SK-N-SH (cell line): ENCODE results near the gene SOCS7. TPM values are rescaled to one million over a fixed set of nuclear protein-coding genes. Genes with fewer than 3 reads are reported as not detected.

Experiments
- CTCF ChIA-PET: fragments of 300-600, 350-600 bp; formaldehyde crosslinking; extraction: SDS; loops from one replicate; lab custom pipeline; 2021; lab: Yijun Ruan, JAX
- POLR2A ChIA-PET: fragments of 350-600 bp; sonication (Branson Sonifier 250); formaldehyde crosslinking; extraction: SDS; loops from one replicate; lab custom pipeline; 2020; ENCODE audit warnings: antibody characterized with exemption, inconsistent platforms; lab: Yijun Ruan, JAX
- DNase-seq: peaks from one replicate; pipeline ENCODE4 v3.0.0; 2012
- H2AFZ ChIP-seq: fragments of 200-600 bp; sonication (generic); 2 replicates; pipeline ENCODE4 v1.8.1; 2016; ENCODE audit warnings: antibody characterized with exemption, mild to moderate bottlenecking, low read depth
- H3F3A ChIP-seq: fragments of 200-600 bp; sonication (generic); replicated peaks from 2 replicates; pipeline ENCODE3; 2016; ENCODE audit warnings: antibody characterized with exemption, mild to moderate bottlenecking; ENCODE audit not compliant: insufficient read depth
- H3K27ac ChIP-seq, 2 experiments: fragments of 200-500 bp in 1 of 2; fragments of 200-600 bp in 1 of 2; sonication (Bioruptor generic) in 1 of 2; sonication (generic), shearing (Covaris generic) in 1 of 2; 2 replicates each; pipeline versions ENCODE4 v1.5.1 to v1.6.1; 2014 to 2016; ENCODE audit warnings: low read depth in 2 of 2, inconsistent platforms in 1 of 2, low read length in 1 of 2, mild to moderate bottlenecking in 1 of 2, mixed read lengths in 1 of 2
- H3K27me3 ChIP-seq: fragments of 200-600 bp; sonication (generic), shearing (Covaris generic); 2 replicates; pipeline ENCODE4 v1.6.1; 2016; ENCODE audit warnings: mixed run types; ENCODE audit not compliant: insufficient read depth
- H3K36me3 ChIP-seq, 2 experiments: fragments of 200-500 bp in 1 of 2; fragments of 200-600 bp in 1 of 2; sonication (Bioruptor generic) in 1 of 2; sonication (generic) in 1 of 2; replicated peaks in 1 of 2; 2 replicates each; pipeline versions ENCODE3 to v1.5.1; 2014 to 2016; ENCODE audit warnings: low read length in 1 of 2, mild to moderate bottlenecking in 1 of 2; ENCODE audit not compliant: insufficient read depth in 2 of 2, control insufficient read depth in 1 of 2
- H3K4me1 ChIP-seq, 2 experiments: fragments of 200-500 bp in 1 of 2; fragments of 200-600 bp in 1 of 2; sonication (Bioruptor generic) in 1 of 2; sonication (generic), shearing (Covaris generic) in 1 of 2; 2 replicates each; pipeline versions ENCODE4 v1.5.1 to v1.6.1; 2014 to 2016; ENCODE audit warnings: low read depth in 1 of 2, low read length in 1 of 2, mixed run types in 1 of 2; ENCODE audit not compliant: insufficient read depth in 2 of 2, control insufficient read depth in 1 of 2
- H3K4me2 ChIP-seq: fragments of 200-600 bp; sonication (generic), shearing (Covaris generic); 2 replicates; pipeline ENCODE4 v1.6.1; 2017; ENCODE audit warnings: mixed run types
- H3K4me3 ChIP-seq, 2 experiments: fragments of 200-500 bp in 1 of 2; fragments of 200-600 bp in 1 of 2; sonication (Bioruptor generic) in 1 of 2; sonication (generic), shearing (Covaris generic) in 1 of 2; 2 replicates each; pipeline versions ENCODE4 v1.5.1 to v1.8.1; 2014 to 2016; ENCODE audit warnings: low read depth in 2 of 2, inconsistent platforms in 1 of 2, low read length in 1 of 2, mild to moderate bottlenecking in 1 of 2, mixed read lengths in 1 of 2, moderate library complexity in 1 of 2
- H3K79me2 ChIP-seq: fragments of 200-600 bp; sonication (generic); 2 replicates; pipeline ENCODE4 v1.8.1; 2017; ENCODE audit warnings: mild to moderate bottlenecking; ENCODE audit not compliant: insufficient read depth
- H3K9ac ChIP-seq: fragments of 200-600 bp; sonication (generic); 2 replicates; pipeline ENCODE4 v1.6.1; 2017; ENCODE audit warnings: mixed run types
- H3K9me2 ChIP-seq: fragments of 200-600 bp; sonication (generic); 2 replicates; pipeline ENCODE4 v1.6.1; 2017; ENCODE audit warnings: mixed run types
- H3K9me3 ChIP-seq: fragments of 200-600 bp; sonication (generic); 2 replicates; pipeline ENCODE4 v1.6.1; 2017; ENCODE audit warnings: mixed run types, mild to moderate bottlenecking, moderate library complexity
- H4K20me1 ChIP-seq: fragments of 200-600 bp; sonication (generic); 2 replicates; pipeline ENCODE4 v1.6.1; 2017; ENCODE audit warnings: mild to moderate bottlenecking, mixed run types; ENCODE audit not compliant: insufficient read depth
- CHD2 ChIP-seq: fragments of 150-350 bp; IDR thresholded peaks from 2 replicates; pipeline ENCODE4 v1.6.1; 2018; ENCODE audit warnings: low read length; ENCODE audit not compliant: partially characterized antibody
- CTCF ChIP-seq: fragments of 200-600 bp; sonication (generic); IDR thresholded peaks from 2 replicates; pipeline ENCODE4 v1.6.1; 2017; ENCODE audit warnings: antibody characterized with exemption, mild to moderate bottlenecking, moderate library complexity
- EP300 ChIP-seq, 2 experiments: IDR thresholded peaks; 2 replicates each; pipeline versions ENCODE4 v1.4.0 to v1.6.1; 2012; ENCODE audit warnings: borderline replicate concordance in 1 of 2, low read depth in 1 of 2, low read length in 1 of 2
- EZH2phosphoT487 ChIP-seq: fragments of 200-600 bp; sonication (generic); IDR thresholded peaks from 2 replicates; pipeline ENCODE4 v1.6.1; 2017; ENCODE audit warnings: low read depth, mixed run types, mild to moderate bottlenecking, antibody characterized with exemption, moderate library complexity, borderline replicate concordance
- FOXJ3 ChIP-seq: sonication (generic); formaldehyde crosslinking; IDR thresholded peaks from 2 replicates; pipeline ENCODE4 v1.5.1; 2020; ENCODE audit warnings: mild to moderate bottlenecking, missing genetic modification reagents
- FOXM1 ChIP-seq: IDR thresholded peaks from 2 replicates; pipeline ENCODE4 v1.4.0; 2012; ENCODE audit warnings: low read depth, mild to moderate bottlenecking
- JUND ChIP-seq: IDR thresholded peaks from 2 replicates; pipeline ENCODE4 v1.4.0; 2012
- MAX ChIP-seq: IDR thresholded peaks from 2 replicates; pipeline ENCODE4 v1.4.0; 2012; ENCODE audit warnings: low read depth
- MEF2A ChIP-seq: IDR thresholded peaks from 2 replicates; pipeline ENCODE4 v1.4.0; 2012; ENCODE audit warnings: low read depth, borderline replicate concordance
- NRF1 ChIP-seq: IDR thresholded peaks from 2 replicates; pipeline ENCODE4 v1.6.1; 2012; ENCODE audit warnings: low read depth, mild to moderate bottlenecking, low read length
- PBX3 ChIP-seq: IDR thresholded peaks from 2 replicates; pipeline ENCODE4; 2012
- RAD21 ChIP-seq: IDR thresholded peaks from 2 replicates; pipeline ENCODE4 v1.6.1; 2012; ENCODE audit warnings: mild to moderate bottlenecking, low read length
- RCOR1 ChIP-seq: fragments of 150-350 bp; IDR thresholded peaks from 2 replicates; pipeline ENCODE4 v1.6.1; 2017; ENCODE audit warnings: antibody characterized with exemption, low read length
- SIN3A ChIP-seq: IDR thresholded peaks from 2 replicates; pipeline ENCODE4 v1.6.1; 2012; ENCODE audit warnings: low read depth, mild to moderate bottlenecking, low read length, moderate library complexity, borderline replicate concordance
- SMC3 ChIP-seq: IDR thresholded peaks from 2 replicates; pipeline ENCODE4 v1.6.1; 2012; ENCODE audit warnings: low read depth, low read length, improper control_type of control experiment
- TAF1 ChIP-seq: IDR thresholded peaks from 2 replicates; pipeline ENCODE4 v1.6.1; 2012; ENCODE audit warnings: low read depth, mild to moderate bottlenecking, low read length, moderate library complexity, borderline replicate concordance
- TCF12 ChIP-seq: IDR thresholded peaks from 2 replicates; pipeline ENCODE4 v1.4.0; 2012
- TEAD4 ChIP-seq: IDR thresholded peaks from 2 replicates; pipeline ENCODE4 v1.4.0; 2012; ENCODE audit warnings: mild to moderate bottlenecking, borderline replicate concordance; ENCODE audit not compliant: insufficient read depth
- USF1 ChIP-seq: IDR thresholded peaks from 2 replicates; pipeline ENCODE4 v1.4.0; 2012; ENCODE audit warnings: low read depth, borderline replicate concordance
- USF2 ChIP-seq: fragments of 150-350 bp; IDR thresholded peaks from 2 replicates; pipeline ENCODE4 v1.6.1; 2017; ENCODE audit warnings: antibody characterized with exemption, low read length, low read depth, borderline replicate concordance
- WGBS: methylation state at CpG from one replicate; pipeline ENCODE4 v1.1.6; 2017; ENCODE audit warnings: low lambda C conversion rate; 5-methylcytosine and 5-hydroxymethylcytosine counted together
- polyA plus RNA-seq, 3 experiments: library from polyadenylated mRNA; depleted of rRNA; stranded (reverse); fragments of >200 nt; gene quantifications; 2 replicates each; pipeline ENCODE4 v1.2.3, GENCODE V29; 2012

SOCS7 gene
- polyA plus RNA-seq, 1 of the 3 experiments (the other 2 are of a cell fraction), result 7.4 TPM

GRCh38 chr17:38361694-38362465 is 10.2 kb downstream of the SOCS7 start:
- ChIA-PET CTCF (interaction anchor here (0.8 to 4.1 kb wide), 3 partner anchors 8 to 13 kb away, joined by 3 to 26 read pairs (median 14); no protein-coding TSS in a partner anchor), POLR2A (interaction anchor here (0.5 kb wide), 1 partner anchor 396 kb away, joined by 3 read pairs; no protein-coding TSS in a partner anchor)
- Histone ChIP-seq H3K27ac (no peak overlapping the region), H3K4me3 (no peak overlapping the region), H3K27me3 (no peaks in the 10 kb centered on the region), H3K36me3 (peaks cover 3 to 4% of the 10 kb centered on the region in 2 experiments), H3K4me2 (no peak overlapping the region), H3K9me2 (no peaks in the 10 kb centered on the region), H2AFZ (no peak overlapping the region), H3K9ac (no peak overlapping the region), H3K4me1 (peaks cover 0 to 22% of the 10 kb centered on the region in 2 experiments; a peak in 2 of 4 replicates), H3F3A (no peaks in the 10 kb centered on the region), H4K20me1 (peaks cover 31% of the 10 kb centered on the region), H3K9me3 (no peaks in the 10 kb centered on the region), H3K79me2 (peaks cover 48% of the 10 kb centered on the region)
- no peak for DNase-seq
- WGBS, result 90% methylated on average over 5 of the region's 5 CpGs
- TF ChIP-seq PBX3 (no peak), MEF2A (no peak), SMC3 (no peak), MAX (no peak), TEAD4 (no peak), EZH2phosphoT487 (no peak), TCF12 (no peak), RAD21 (no peak), EP300 (IDR thresholded peaks at IDR 0.05; ENCODE audit: borderline replicate concordance in 1 of 2, low read depth in 1 of 2, low read length in 1 of 2) (no peak)

- Histone ChIP-seq H3K36me3 (peaks cover 4 to 8% of the 10 kb centered on the region in 2 experiments), H3K79me2 (peaks cover 39% of the 10 kb centered on the region), H3K9me2 (no peaks in the 10 kb centered on the region), H3K4me3 (no peak overlapping the region), H3K27ac (no peak overlapping the region), H3K4me2 (no peak overlapping the region), H3F3A (no peaks in the 10 kb centered on the region), H3K9me3 (no peaks in the 10 kb centered on the region), H3K4me1 (peaks cover 0 to 11% of the 10 kb centered on the region in 2 experiments; a peak in 2 of 4 replicates), H4K20me1 (peaks cover 22% of the 10 kb centered on the region; the same call in 1 of the 2 replicates), H2AFZ (no peak overlapping the region), H3K9ac (no peak overlapping the region), H3K27me3 (no peaks in the 10 kb centered on the region)
- ChIA-PET POLR2A (no interaction called here), CTCF (interaction anchor here (0.7 to 3.3 kb wide), 3 partner anchors 9 to 52 kb away, joined by 3 to 14 read pairs (median 3); no protein-coding TSS in a partner anchor)
- DNase-seq, result no peak
- 100% methylated on average over 5 of the region's 5 CpGs for WGBS
- TF ChIP-seq FOXM1 (no peak), JUND (no peak), NRF1 (no peak), CTCF (no peak), RAD21 (no peak), USF2 (no peak), USF1 (no peak), TEAD4 (no peak), PBX3 (no peak), TAF1 (no peak), RCOR1 (no peak), MEF2A (no peak), SIN3A (no peak), FOXJ3 (CRISPR knock-in tag) (no peak), CHD2 (no peak), EZH2phosphoT487 (no peak)
Observed at GRCh38 chr17:38363016-38363415, 11.4 kb downstream of the SOCS7 start.
